Ishikawa (cell line): ENCODE results near the gene ABTB2.

Experiments used
- CEBPB ChIP-seq: IDR thresholded peaks from 2 replicates; pipeline ENCODE4 v1.6.1; 2012
- CREB1 ChIP-seq: IDR thresholded peaks from 2 replicates; pipeline ENCODE4 v1.6.1; 2012; ENCODE audit warnings: low read depth
- EGR1 ChIP-seq: IDR thresholded peaks from 2 replicates; pipeline ENCODE4 v1.6.1; 2012
- EP300 ChIP-seq: IDR thresholded peaks from 2 replicates; pipeline ENCODE4 v1.6.1; 2012; ENCODE audit warnings: borderline replicate concordance
- FOXM1 ChIP-seq: IDR thresholded peaks from 2 replicates; pipeline ENCODE4 v1.6.1; 2012; ENCODE audit warnings: low read depth, borderline replicate concordance
- MAX ChIP-seq: IDR thresholded peaks from 2 replicates; pipeline ENCODE4 v1.6.1; 2012
- NFIC ChIP-seq: IDR thresholded peaks from 2 replicates; pipeline ENCODE4 v1.6.1; 2012
- RAD21 ChIP-seq: IDR thresholded peaks from 2 replicates; pipeline ENCODE4 v1.6.1; 2012; ENCODE audit warnings: low read depth
- TAF1 ChIP-seq: IDR thresholded peaks from 2 replicates; pipeline ENCODE4 v1.6.1; 2012; ENCODE audit warnings: low read depth, mild to moderate bottlenecking
- TCF12 ChIP-seq: IDR thresholded peaks from 2 replicates; pipeline ENCODE4 v1.6.1; 2012; ENCODE audit warnings: low read depth
- TEAD4 ChIP-seq: IDR thresholded peaks from 2 replicates; pipeline ENCODE4 v1.6.1; 2012
- USF1 ChIP-seq: IDR thresholded peaks from 2 replicates; pipeline ENCODE4 v1.6.1; 2012
- YY1 ChIP-seq: IDR thresholded peaks from 2 replicates; pipeline ENCODE4 v1.6.1; 2012; ENCODE audit warnings: low read depth
- ZBTB7A ChIP-seq: IDR thresholded peaks from 2 replicates; pipeline ENCODE4 v1.6.1; 2012; ENCODE audit warnings: low read depth
- TF ChIP-seq, protein P1 (sequence below): IDR thresholded peaks from 2 replicates; pipeline ENCODE4 v1.6.1; 2012; ENCODE audit warnings: low read depth, mild to moderate bottlenecking

ABTB2 gene

GRCh38 chr11:34264303-34265110, 93.3 kb downstream of the ABTB2 start:
- TF ChIP-seq ZBTB7A (no peak), NFIC (no peak), CREB1 (no peak), TEAD4 (no peak), FOXM1 (no peak), YY1 (no peak), USF1 (no peak), TCF12 (no peak)
- TF ChIP-seq, protein P1, sequence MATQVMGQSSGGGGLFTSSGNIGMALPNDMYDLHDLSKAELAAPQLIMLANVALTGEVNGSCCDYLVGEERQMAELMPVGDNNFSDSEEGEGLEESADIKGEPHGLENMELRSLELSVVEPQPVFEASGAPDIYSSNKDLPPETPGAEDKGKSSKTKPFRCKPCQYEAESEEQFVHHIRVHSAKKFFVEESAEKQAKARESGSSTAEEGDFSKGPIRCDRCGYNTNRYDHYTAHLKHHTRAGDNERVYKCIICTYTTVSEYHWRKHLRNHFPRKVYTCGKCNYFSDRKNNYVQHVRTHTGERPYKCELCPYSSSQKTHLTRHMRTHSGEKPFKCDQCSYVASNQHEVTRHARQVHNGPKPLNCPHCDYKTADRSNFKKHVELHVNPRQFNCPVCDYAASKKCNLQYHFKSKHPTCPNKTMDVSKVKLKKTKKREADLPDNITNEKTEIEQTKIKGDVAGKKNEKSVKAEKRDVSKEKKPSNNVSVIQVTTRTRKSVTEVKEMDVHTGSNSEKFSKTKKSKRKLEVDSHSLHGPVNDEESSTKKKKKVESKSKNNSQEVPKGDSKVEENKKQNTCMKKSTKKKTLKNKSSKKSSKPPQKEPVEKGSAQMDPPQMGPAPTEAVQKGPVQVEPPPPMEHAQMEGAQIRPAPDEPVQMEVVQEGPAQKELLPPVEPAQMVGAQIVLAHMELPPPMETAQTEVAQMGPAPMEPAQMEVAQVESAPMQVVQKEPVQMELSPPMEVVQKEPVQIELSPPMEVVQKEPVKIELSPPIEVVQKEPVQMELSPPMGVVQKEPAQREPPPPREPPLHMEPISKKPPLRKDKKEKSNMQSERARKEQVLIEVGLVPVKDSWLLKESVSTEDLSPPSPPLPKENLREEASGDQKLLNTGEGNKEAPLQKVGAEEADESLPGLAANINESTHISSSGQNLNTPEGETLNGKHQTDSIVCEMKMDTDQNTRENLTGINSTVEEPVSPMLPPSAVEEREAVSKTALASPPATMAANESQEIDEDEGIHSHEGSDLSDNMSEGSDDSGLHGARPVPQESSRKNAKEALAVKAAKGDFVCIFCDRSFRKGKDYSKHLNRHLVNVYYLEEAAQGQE = no peak

DNA sequence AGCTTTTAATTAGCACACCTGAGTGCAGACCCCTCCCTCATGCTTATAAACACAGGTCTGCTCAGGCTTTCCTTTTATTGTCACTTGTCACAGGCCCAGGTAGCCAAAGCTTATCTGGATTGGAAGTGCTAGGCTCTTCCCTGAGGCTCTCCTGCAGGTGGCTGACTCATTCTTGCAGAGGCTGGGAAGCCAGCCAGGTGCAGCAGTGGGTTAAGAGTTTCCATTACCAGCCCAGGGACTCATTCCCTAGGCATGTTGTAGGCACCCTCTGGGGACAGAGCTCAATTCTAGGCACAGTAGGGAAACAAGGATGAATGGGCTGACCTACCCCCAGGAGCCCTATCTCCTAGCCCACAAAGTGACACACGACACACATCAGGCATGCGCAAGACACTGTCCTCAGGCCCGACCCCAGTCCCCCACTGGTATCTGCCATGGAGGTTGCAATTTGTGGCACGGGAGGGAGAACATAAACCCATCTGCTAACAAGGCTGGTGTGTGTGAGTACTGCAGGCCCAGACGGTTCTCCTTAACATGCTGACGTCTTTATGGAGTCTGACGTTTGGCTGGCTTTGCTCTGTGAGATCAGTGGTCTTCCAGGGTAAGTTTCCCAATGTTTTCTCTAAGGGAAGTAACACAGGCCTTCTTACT, 94.2 kb downstream of the ABTB2 start:
- TF ChIP-seq CEBPB (peak; percentile 33; the same call in 1 of the 2 replicates), USF1 (no peak), CREB1 (no peak), RAD21 (peak; percentile 21; the same call in 1 of the 2 replicates), YY1 (0 out of 2 replicates have a peak, but pooled peaks have one; percentile 13), FOXM1 (peak; percentile 16; the same call in 1 of the 2 replicates), MAX (0 out of 2 replicates have a peak, but pooled peaks have one; percentile 19), EP300 (peak; percentile 80), ZBTB7A (no peak), NFIC (peak; percentile 93), TAF1 (no peak), TEAD4 (peak; percentile 71), EGR1 (no peak), TCF12 (peak; percentile 87)
- TF ChIP-seq, protein P1 = no peak

DNA sequence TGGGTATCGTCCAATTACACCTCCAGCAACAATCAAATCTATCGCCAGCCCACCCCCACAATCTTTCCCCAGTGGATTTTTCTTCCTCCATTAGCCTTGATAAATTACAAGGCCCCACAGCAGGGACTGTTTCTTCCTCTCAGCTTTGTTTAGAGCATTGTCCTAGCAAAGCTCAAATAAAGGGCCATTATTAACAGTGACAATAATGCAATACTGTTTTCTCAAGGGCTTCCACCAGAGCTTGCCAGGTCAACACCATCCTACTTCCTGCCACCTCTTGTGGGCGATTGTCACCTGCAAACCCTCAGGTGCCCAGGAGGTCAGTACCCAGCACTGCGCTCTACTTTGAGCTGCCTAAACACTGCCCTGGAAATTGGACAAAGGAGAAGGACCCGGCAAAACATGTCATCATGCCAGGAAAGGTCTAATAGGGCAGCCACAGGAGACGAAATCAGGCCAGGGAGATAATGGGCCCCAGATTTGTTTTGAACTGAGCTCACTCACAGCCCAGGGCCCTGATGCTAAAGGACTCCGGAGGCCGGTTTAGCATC, 95.2 kb downstream of the ABTB2 start:
- TF ChIP-seq CREB1 (no peak), EP300 (no peak), TAF1 (no peak), TCF12 (no peak), ZBTB7A (no peak), RAD21 (no peak), CEBPB (no peak), TEAD4 (no peak), EGR1 (no peak), FOXM1 (no peak), USF1 (no peak), MAX (no peak), NFIC (no peak), YY1 (no peak)
- TF ChIP-seq, protein P1 = no peak
